HUES64 (cell line): ENCODE results near the gene GPR156.
"Not testable (repeated sequence)": the region's sequence is repeated elsewhere in the genome, so short reads cannot be mapped to it uniquely, and the experiment has no call there.

Source experiments
- H3K27ac ChIP-seq: 2 replicates; pipeline ENCODE4 v1.7.0; 2013; ENCODE audit warnings: low read depth, low read length, inconsistent platforms
- H3K27me3 ChIP-seq: 2 replicates; pipeline ENCODE4 v1.6.1; 2013; ENCODE audit warnings: mild to moderate bottlenecking, low read length; ENCODE audit not compliant: insufficient read depth
- H3K36me3 ChIP-seq: 2 replicates; pipeline ENCODE4 v1.6.1; 2013; ENCODE audit warnings: mild to moderate bottlenecking, low read length; ENCODE audit not compliant: insufficient read depth
- H3K4me1 ChIP-seq: 2 replicates; pipeline ENCODE4 v1.6.1; 2013; ENCODE audit warnings: mild to moderate bottlenecking, low read length, moderate library complexity; ENCODE audit not compliant: insufficient read depth
- H3K4me3 ChIP-seq: 2 replicates; pipeline ENCODE4 v1.5.1; 2013; ENCODE audit warnings: mild to moderate bottlenecking, low read length, moderate library complexity
- H3K9ac ChIP-seq: 2 replicates; pipeline ENCODE4 v1.6.1; 2013; ENCODE audit warnings: mild to moderate bottlenecking, low read depth, low read length
- H3K9me3 ChIP-seq: 2 replicates; pipeline ENCODE4 v1.6.1; 2013; ENCODE audit warnings: low read depth, low read length; ENCODE audit not compliant: insufficient read depth
- WGBS: fragments of 150-250, 120-280 bp; methylation state at CpG from one replicate; pipeline ENCODE4 v1.1.7; 2013; ENCODE audit warnings: missing lambda C conversion rate; 5-methylcytosine and 5-hydroxymethylcytosine counted together

The GPR156 gene

DNA sequence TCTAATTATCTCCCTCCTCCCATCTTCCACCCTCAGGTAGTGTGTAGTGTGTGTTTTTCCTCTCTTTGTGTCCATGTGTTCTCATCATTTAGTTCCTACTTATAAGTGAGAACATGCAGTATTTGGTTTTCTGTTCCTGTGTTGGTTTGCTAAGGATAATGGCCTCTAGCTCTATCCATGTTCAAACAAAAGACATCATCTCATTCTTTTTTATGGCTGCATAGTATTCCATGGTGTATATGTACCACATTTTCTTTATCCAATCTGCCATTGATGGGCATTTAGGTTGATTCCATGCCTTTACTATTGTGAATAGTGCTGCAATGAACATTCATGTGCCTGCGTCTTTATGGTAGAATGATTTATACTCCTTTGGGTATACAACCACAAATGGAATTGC, 68.4 kb downstream of the GPR156 start:
- H3K4me1 ChIP-seq, H3K36me3 ChIP-seq, H3K9ac ChIP-seq, H3K27ac ChIP-seq, H3K9me3 ChIP-seq, H3K4me3 ChIP-seq, H3K27me3 ChIP-seq: not testable (repeated sequence)
- WGBS, result 100% methylated on average over 1 of the region's 1 CpG

DNA sequence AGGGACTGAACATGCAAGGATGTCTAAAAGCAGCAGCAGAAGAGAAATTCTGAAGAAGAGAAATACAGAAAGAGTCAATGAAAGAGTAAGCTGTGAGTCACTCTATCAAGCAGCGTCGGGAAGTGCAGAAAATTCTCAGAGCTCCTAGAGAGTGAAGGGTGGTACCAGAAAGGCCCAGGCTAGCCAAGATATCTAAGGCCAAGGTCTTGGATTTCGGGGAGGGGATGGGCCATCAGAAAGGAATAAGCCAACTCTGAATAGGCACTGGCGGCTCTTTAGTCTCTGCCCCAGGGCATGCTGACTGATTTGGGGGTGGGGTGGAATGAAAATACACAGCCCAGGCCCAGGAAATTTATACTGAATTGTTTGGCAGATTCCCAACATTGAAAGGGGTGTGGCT, 70.8 kb downstream of the GPR156 start:
- no peak overlapping the region for H3K27ac ChIP-seq
- WGBS, result 52% methylated on average over 4 of the region's 4 CpGs
- no peaks in the 10 kb centered on the region for H3K9me3 ChIP-seq
- no peaks in the 10 kb centered on the region for H3K27me3 ChIP-seq
- no peak overlapping the region for H3K9ac ChIP-seq
- H3K36me3 ChIP-seq, result no peaks in the 10 kb centered on the region
- no peak overlapping the region for H3K4me3 ChIP-seq
- peaks cover 10% of the 10 kb centered on the region; the same call in 1 of the 2 replicates for H3K4me1 ChIP-seq

DNA sequence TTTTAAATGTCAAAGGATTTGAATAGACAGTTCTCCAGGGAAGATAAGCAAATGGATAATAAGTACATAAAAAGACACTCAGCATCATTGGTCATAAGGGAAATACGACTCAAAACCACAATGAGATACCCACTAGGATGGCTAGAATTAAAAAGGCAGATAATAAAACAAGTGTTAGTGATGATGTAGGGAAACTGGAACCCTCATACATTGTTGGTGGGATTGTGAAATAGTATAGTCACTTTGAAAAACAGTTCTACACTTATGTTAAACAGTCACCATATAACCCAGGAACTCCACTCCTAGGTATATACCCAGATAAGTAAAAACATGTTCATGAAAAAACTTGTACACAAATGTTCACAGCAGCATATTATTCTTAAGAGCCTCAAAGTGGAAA, 72.5 kb downstream of the GPR156 start:
- H3K9me3 ChIP-seq, result no peaks in the 10 kb centered on the region
- peaks cover 10% of the 10 kb centered on the region; the same call in 1 of the 2 replicates for H3K4me1 ChIP-seq
- H3K27ac ChIP-seq, result no peak overlapping the region
- no peak overlapping the region for H3K9ac ChIP-seq
- H3K27me3 ChIP-seq, result no peaks in the 10 kb centered on the region
- WGBS, result no CpG with 5 or more reads among the region's 1 CpG
- no peak overlapping the region for H3K4me3 ChIP-seq
- no peaks in the 10 kb centered on the region for H3K36me3 ChIP-seq

DNA sequence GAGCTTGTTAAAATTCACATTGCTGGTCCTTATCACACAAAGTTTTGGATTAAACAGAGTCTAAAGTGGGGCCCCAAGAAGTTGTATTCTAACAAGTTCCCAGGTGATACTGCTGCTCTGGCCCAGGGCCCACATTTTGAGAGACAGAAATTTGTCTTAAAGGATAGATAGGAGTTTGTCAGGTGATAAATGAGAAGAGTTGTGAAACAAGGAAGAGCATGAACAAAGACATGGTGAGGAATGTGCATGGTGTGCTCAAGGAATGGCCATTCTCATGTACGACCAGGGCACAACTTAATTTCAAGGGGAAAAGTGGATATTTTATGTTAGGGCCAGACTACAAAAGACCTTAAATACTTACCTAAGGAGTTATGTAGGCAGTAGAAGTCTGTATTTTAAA, 75.6 kb downstream of the GPR156 start:
- WGBS, result 88% methylated on average over 1 of the region's 1 CpG
- Histone ChIP-seq H3K4me1 (peaks cover 6% of the 10 kb centered on the region; the same call in 1 of the 2 replicates), H3K27me3 (no peaks in the 10 kb centered on the region)

DNA sequence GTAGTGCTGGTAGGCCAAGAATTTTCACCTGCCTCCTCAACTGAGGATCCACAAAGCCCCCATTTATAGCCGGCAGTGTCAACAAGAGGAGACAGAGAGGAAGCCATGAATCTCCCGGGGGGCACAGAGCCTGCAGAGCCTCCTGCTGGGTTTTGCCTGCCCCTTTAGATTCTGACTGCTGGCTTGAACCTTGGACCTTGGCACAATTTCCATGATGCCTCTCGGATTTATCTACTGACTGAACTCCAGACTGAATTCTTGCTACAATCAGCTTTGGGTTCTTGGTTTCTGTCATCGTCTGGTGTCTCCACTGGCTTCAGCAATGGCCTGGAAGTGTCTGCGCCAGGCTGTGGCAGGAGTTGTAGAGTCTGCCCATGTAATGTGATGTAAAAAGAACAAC, 80.7 kb downstream of the GPR156 start:
- no peaks in the 10 kb centered on the region for H3K36me3 ChIP-seq
- H3K27ac ChIP-seq, result no peak overlapping the region
- H3K4me3 ChIP-seq, result no peak overlapping the region
- H3K9me3 ChIP-seq, result no peaks in the 10 kb centered on the region
- H3K27me3 ChIP-seq, result no peaks in the 10 kb centered on the region
- no peak overlapping the region for H3K9ac ChIP-seq
- no peaks in the 10 kb centered on the region for H3K4me1 ChIP-seq
- WGBS, result 88% methylated on average over 5 of the region's 5 CpGs

More for the DNA sequence above, 75.6 kb downstream of the GPR156 start:
- no peaks in the 10 kb centered on the region for H3K36me3 ChIP-seq
- no peak overlapping the region for H3K4me3 ChIP-seq
- H3K9me3 ChIP-seq, result no peaks in the 10 kb centered on the region
- H3K9ac ChIP-seq, result no peak overlapping the region
- H3K27ac ChIP-seq, result no peak overlapping the region

DNA sequence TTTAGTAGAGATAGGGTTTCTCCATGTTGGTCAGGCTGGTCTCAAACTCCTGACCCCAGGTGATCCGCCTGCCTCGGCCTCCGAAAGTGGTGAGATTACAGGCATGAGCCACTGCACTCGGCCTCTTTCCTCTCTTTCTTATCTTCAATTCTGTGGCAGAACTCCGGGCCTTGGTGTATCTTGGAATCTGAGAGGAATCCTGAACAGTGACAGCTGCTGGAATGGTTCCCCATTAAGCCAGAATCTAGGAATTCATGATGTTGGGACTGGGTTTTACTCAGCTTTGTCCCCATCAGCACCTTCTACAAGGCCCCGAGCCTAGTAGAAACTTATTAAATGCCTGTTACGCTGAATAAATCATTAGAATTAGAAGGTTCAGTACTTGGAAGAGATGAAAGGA, 81.4 kb downstream of the GPR156 start:
- Histone ChIP-seq H3K36me3 (no peaks in the 10 kb centered on the region), H3K27ac (no peak overlapping the region), H3K4me3 (no peak overlapping the region), H3K27me3 (no peaks in the 10 kb centered on the region), H3K9me3 (no peaks in the 10 kb centered on the region), H3K9ac (no peak overlapping the region), H3K4me1 (no peaks in the 10 kb centered on the region)
- 89% methylated on average over 6 of the region's 7 CpGs for WGBS

DNA sequence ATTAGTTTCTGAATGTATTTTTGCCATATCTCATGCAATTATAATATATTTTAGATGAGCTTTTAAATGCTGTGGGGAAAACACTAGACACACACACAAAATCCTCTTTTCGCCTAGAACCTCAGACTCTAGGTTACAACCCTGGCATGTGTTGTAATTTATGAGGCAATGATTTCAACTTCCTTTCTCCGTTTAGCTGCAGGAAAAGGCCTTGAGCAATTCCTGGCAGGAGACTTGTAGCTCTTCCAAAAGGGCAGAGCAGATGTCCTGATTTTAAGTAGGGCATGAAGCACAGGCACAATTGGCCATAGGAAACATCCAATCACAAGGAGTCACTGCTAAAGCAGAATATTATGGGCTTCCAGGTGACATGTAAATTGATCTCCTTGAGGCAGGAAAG, 82.0 kb downstream of the GPR156 start:
- Histone ChIP-seq H3K27me3 (no peaks in the 10 kb centered on the region), H3K4me3 (no peak overlapping the region), H3K36me3 (no peaks in the 10 kb centered on the region), H3K9me3 (no peaks in the 10 kb centered on the region), H3K9ac (no peak overlapping the region), H3K27ac (no peak overlapping the region), H3K4me1 (no peaks in the 10 kb centered on the region)
- 82% methylated on average over 2 of the region's 2 CpGs for WGBS

DNA sequence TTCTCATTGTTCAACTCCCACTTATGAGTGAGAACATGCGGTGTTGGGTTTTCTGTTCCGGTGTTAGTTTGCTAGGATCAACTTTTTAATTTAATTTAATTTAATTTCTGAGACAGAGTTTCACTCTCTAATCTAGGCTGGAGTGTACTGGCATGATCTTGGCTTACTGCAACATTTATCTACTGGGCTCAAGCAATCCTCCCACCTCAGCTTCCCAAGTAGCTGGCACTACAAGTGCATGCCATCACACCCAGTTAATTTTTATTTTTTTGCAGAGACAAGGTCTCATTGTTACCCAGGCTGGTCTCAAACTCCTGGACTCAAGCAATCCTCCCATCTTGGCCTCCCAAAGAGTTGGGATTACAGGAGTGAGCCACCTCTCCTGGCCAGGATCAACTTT, 82.7 kb downstream of the GPR156 start:
- no peak overlapping the region for H3K9ac ChIP-seq
- H3K4me1 ChIP-seq, result no peaks in the 10 kb centered on the region
- H3K36me3 ChIP-seq, result no peaks in the 10 kb centered on the region
- no peak overlapping the region for H3K27ac ChIP-seq
- H3K4me3 ChIP-seq, result no peak overlapping the region
- WGBS, result no CpG with 5 or more reads among the region's 2 CpGs
- no peaks in the 10 kb centered on the region for H3K9me3 ChIP-seq
- H3K27me3 ChIP-seq, result no peaks in the 10 kb centered on the region

DNA sequence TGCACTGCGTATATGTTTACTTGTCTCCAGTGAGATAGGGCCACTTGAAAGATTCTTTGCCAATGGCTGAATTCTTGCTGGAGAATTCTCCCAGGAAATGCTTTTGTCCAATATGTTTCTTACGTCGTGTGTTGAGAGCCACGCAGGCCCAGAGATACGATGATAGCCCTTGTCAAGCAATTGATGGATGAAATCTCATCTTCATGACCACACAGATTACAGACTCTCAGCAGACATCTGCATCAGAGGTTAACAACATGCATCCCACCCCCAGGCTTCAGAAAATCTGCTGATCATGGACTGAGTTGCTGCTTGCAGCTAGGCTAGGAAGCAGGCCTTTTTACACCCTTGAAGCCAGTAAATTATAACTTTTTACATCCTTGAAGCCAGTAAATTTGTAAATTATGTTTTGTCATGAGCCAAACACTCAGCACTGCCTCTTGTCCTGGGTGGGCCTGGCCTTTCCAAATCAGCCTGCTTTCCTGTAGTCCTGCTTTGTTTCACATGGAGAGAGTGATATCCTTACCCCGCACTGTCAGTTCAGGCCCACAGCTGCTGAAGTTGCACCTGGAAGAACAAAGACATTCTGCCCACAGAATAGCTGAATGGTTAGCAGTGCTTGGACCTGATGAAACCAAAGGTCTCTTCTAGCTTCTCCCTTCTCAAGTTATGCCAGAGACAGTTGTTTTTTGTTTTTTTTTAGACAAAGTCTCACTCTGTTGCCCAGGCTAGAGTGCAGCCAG, 84.4 kb downstream of the GPR156 start:
- Histone ChIP-seq H3K27me3 (no peaks in the 10 kb centered on the region), H3K36me3 (no peaks in the 10 kb centered on the region), H3K9ac (no peak overlapping the region), H3K4me3 (no peak overlapping the region), H3K9me3 (no peaks in the 10 kb centered on the region), H3K4me1 (no peaks in the 10 kb centered on the region), H3K27ac (no peak overlapping the region)
- WGBS, result 96% methylated on average over 6 of the region's 6 CpGs

DNA sequence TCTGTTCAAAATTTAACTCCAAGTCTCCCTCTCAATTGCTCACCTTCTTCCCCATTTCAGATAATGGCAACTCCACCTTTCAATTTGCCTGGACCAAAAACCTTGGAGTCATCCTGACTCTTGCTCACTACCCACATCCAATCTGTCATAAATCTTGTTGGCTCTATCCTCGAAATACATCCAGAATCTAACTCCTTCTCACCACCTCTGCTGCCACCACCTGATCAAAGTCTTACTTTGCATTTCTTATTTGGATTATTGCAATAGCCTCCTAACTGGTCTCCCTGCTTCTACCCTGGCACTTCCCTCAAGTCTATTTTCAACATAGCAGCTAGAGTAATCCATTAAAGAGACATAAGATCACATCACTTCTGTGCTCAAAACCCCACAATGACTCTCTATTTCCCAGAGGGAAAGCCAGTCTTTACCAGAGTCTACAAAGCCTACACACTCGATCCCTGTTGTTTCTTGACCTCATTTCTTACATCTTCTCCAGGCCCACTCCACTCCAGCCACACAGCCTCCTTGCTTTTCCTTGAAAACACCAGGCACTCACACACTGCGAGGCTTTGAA, 86.6 kb downstream of the GPR156 start:
- WGBS, result 87% methylated on average over 3 of the region's 3 CpGs
- H3K27ac ChIP-seq, result no peak overlapping the region
- H3K27me3 ChIP-seq, result no peaks in the 10 kb centered on the region
- no peak overlapping the region for H3K4me3 ChIP-seq
- H3K36me3 ChIP-seq, result no peaks in the 10 kb centered on the region
- no peaks in the 10 kb centered on the region for H3K4me1 ChIP-seq
- H3K9me3 ChIP-seq, result no peaks in the 10 kb centered on the region
- H3K9ac ChIP-seq, result no peak overlapping the region

DNA sequence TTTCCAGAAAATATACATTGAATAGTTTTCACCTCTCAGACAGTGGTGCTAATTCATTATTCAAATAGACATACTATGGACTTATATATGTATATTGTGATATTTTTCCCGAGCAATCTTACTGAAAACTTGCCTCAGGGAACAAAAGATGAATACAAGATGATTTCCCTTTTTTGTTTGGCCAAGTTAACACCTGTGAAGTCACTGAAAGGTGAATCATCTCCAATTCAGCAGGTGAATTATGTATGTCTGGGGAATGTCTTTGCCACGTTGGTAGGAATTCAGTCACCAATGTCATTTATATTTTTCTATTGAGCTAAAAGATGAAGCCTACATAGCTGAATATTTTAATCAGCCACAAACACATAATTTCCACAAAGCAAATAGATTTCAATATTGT, 88.2 kb downstream of the GPR156 start:
- Histone ChIP-seq H3K27ac (no peak overlapping the region), H3K9ac (no peak overlapping the region), H3K4me3 (no peak overlapping the region), H3K9me3 (no peaks in the 10 kb centered on the region), H3K27me3 (no peaks in the 10 kb centered on the region), H3K36me3 (no peaks in the 10 kb centered on the region), H3K4me1 (no peaks in the 10 kb centered on the region)
- WGBS, result 76% methylated on average over 2 of the region's 2 CpGs

DNA sequence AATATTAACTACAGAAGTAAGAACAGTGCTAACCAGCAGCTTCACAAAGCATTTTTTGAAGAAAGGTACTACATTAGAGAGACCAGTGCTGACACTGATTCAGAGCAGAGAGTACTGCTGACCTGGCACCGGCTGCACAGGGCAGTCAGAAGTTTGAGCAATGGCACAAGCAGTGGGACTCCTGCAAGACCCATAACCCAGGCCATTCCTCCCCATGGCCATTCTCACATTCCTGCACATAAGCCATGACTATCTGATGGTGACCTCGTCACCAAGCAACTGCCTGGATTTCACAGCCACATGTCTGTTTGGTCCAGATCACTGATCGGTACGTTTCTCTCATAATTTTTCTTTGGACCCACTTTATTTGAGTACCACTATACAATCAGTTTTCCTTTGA, 88.7 kb downstream of the GPR156 start:
- Histone ChIP-seq H3K27ac (no peak overlapping the region), H3K9me3 (no peaks in the 10 kb centered on the region), H3K4me3 (no peak overlapping the region), H3K27me3 (no peaks in the 10 kb centered on the region), H3K36me3 (no peaks in the 10 kb centered on the region), H3K9ac (no peak overlapping the region), H3K4me1 (no peaks in the 10 kb centered on the region)
- 94% methylated on average over 4 of the region's 4 CpGs for WGBS
